HCT116 (cell line): Measurements from ENCODE around the gene A4GALT. TPM values are rescaled to one million over a fixed set of nuclear protein-coding genes. Genes with fewer than 3 reads are reported as not detected.

Experiments
- ATAC-seq: fragments of 200-7000 bp; cut with Tn5 transposase; 2 replicates; pipeline ENCODE4 v1.9.1; 2020; ENCODE audit warnings: mild to moderate bottlenecking, moderate library complexity
- Bru-seq: library from RNA; stranded (reverse); fragments of 400-500 nt; gene quantifications from one replicate; lab custom pipeline; 2021; lab: Mats Ljungman, UMichigan
- BruChase-seq, 2 experiments: library from RNA; stranded (reverse); fragments of 400-500 nt; gene quantifications; one replicate each; lab custom pipeline; 2021; lab: Mats Ljungman, UMichigan
- BruUV-seq: library from RNA; stranded (reverse); fragments of 400-500 nt; replicated peaks from 2 replicates; lab custom pipeline; 2021; lab: Mats Ljungman, UMichigan
- CTCF ChIA-PET: fragments of 300-600 bp; sonication (Branson Sonifier 250); formaldehyde crosslinking; loops from one replicate; lab custom pipeline; 2021; ENCODE audit warnings: antibody characterized with exemption; lab: Charles Lee
- POLR2A ChIA-PET: fragments of 300-600, 350-600 bp; sonication (Branson Sonifier 250); formaldehyde crosslinking; loops from one replicate; lab custom pipeline; 2021; ENCODE audit warnings: antibody characterized with exemption; lab: Charles Lee
- RAD21 ChIA-PET, 2 experiments: fragments of 300-600 bp; sonication (Branson Sonifier 250); formaldehyde crosslinking; loops; one replicate each; lab custom pipeline; 2023; ENCODE audit warnings: low total read pairs in 2 of 2; ENCODE audit not compliant: uncharacterized antibody in 2 of 2, unreplicated experiment in 2 of 2, low non-redundant PET in 1 of 2; lab: Charles Lee
- DNase-seq: peaks from one replicate; pipeline ENCODE4 v3.0.0-alpha.2; 2010; ENCODE audit warnings: low read depth, low spot score
- H2AFZ ChIP-seq: fragments of 200-600 bp; shearing (Covaris generic), sonication (generic); 2 replicates; pipeline ENCODE4 v1.6.1; 2017; ENCODE audit warnings: low read depth, mixed run types, mixed read lengths, antibody characterized with exemption, low read length; ENCODE audit not compliant: poor library complexity, severe bottlenecking
- H3K27ac ChIP-seq: 2 replicates; pipeline ENCODE4 v1.5.1; 2012; ENCODE audit warnings: low read depth, low read length
- H3K27me3 ChIP-seq: fragments of 200-600 bp; sonication (generic); 2 replicates; pipeline ENCODE4 v1.6.1; 2016; ENCODE audit warnings: mixed run types, low read length, mixed read lengths; ENCODE audit not compliant: insufficient read depth
- H3K36me3 ChIP-seq, 2 experiments: fragments of 200-500 bp in 1 of 2; fragments of 200-600 bp in 1 of 2; sonication (Bioruptor generic) in 1 of 2; sonication (generic) in 1 of 2; 2 replicates each; pipeline versions ENCODE4 v1.5.1 to v1.6.1; 2014 to 2016; ENCODE audit warnings: low read length in 2 of 2, inconsistent platforms in 1 of 2, mixed read lengths in 1 of 2, mixed run types in 1 of 2; ENCODE audit not compliant: insufficient read depth in 2 of 2, control insufficient read depth in 1 of 2
- H3K4me1 ChIP-seq, 2 experiments: fragments of 200-600 bp in 1 of 2; sonication (generic) in 1 of 2; 2 replicates each; pipeline versions ENCODE4 v1.5.1 to v1.6.1; 2012 to 2017; ENCODE audit warnings: low read length in 2 of 2, inconsistent platforms in 1 of 2, mild to moderate bottlenecking in 1 of 2, mixed read lengths in 1 of 2, mixed run types in 1 of 2, moderate library complexity in 1 of 2; ENCODE audit not compliant: insufficient read depth in 2 of 2, control insufficient read depth in 1 of 2
- H3K4me2 ChIP-seq: fragments of 200-600 bp; sonication (generic); 2 replicates; pipeline ENCODE4 v1.6.1; 2017; ENCODE audit warnings: mixed run types, low read length, mixed read lengths
- H3K4me3 ChIP-seq, 2 experiments: fragments of 200-600 bp in 1 of 2; sonication (generic) in 1 of 2; replicated peaks in 1 of 2; 2 replicates each; pipeline ENCODE4 v1.5.1; 2011 to 2016; ENCODE audit warnings: low read length in 2 of 2, control low read depth in 1 of 2, low read depth in 1 of 2, mild to moderate bottlenecking in 1 of 2, mixed read lengths in 1 of 2, mixed run types in 1 of 2
- H3K79me2 ChIP-seq: fragments of 200-600 bp; sonication (generic); 2 replicates; pipeline ENCODE4 v1.6.1; 2017; ENCODE audit warnings: mild to moderate bottlenecking, mixed run types, low read length, moderate library complexity, mixed read lengths; ENCODE audit not compliant: insufficient read depth
- H3K9ac ChIP-seq: fragments of 200-600 bp; sonication (generic); 2 replicates; pipeline ENCODE4 v1.6.1; 2016; ENCODE audit warnings: low read length, mixed read lengths
- H3K9me2 ChIP-seq: fragments of 200-600 bp; sonication (generic), shearing (Covaris generic); 2 replicates; pipeline ENCODE4 v1.6.1; 2017; ENCODE audit warnings: mixed run types, mild to moderate bottlenecking, moderate library complexity; ENCODE audit not compliant: insufficient read depth
- H3K9me3 ChIP-seq, 2 experiments: fragments of 200-500 bp in 1 of 2; fragments of 200-600 bp in 1 of 2; sonication (Bioruptor generic) in 1 of 2; sonication (generic) in 1 of 2; 2 replicates each; pipeline ENCODE4 v1.6.1; 2014 to 2017; ENCODE audit warnings: low read length in 2 of 2, mixed read lengths in 2 of 2, inconsistent platforms in 1 of 2, low read depth in 1 of 2, mild to moderate bottlenecking in 1 of 2, mixed run types in 1 of 2, moderate library complexity in 1 of 2; ENCODE audit not compliant: control insufficient read depth in 1 of 2, insufficient read depth in 1 of 2
- H4K20me1 ChIP-seq: fragments of 200-600 bp; sonication (generic), shearing (Covaris generic); 2 replicates; pipeline ENCODE4 v1.6.1; 2017; ENCODE audit warnings: mixed run types, mild to moderate bottlenecking, moderate library complexity; ENCODE audit not compliant: insufficient read depth
- CBX3 ChIP-seq: IDR thresholded peaks from 2 replicates; pipeline ENCODE4 v1.6.1; 2012; ENCODE audit warnings: low read depth
- CEBPB ChIP-seq: IDR thresholded peaks from 2 replicates; pipeline ENCODE4 v1.6.1; 2012; ENCODE audit warnings: low read depth
- CTCF ChIP-seq, 3 experiments: fragments of 200-600 bp in 1 of 3; sonication (generic) in 1 of 3; IDR thresholded peaks in 2 of 3; conservative IDR thresholded peaks in 1 of 3; 2 replicates each; pipeline ENCODE4 v1.5.1; 2012 to 2017; ENCODE audit warnings: low read depth in 2 of 3, low read length in 2 of 3, antibody characterized with exemption in 1 of 3, borderline replicate concordance in 1 of 3, control low read depth in 1 of 3, mild to moderate bottlenecking in 1 of 3, mixed read lengths in 1 of 3, mixed run types in 1 of 3, moderate library complexity in 1 of 3; ENCODE audit not compliant: insufficient read depth in 1 of 3
- ELF1 ChIP-seq: IDR thresholded peaks from 2 replicates; pipeline ENCODE4 v1.6.1; 2012; ENCODE audit warnings: low read depth, borderline replicate concordance
- EZH2 ChIP-seq: fragments of 200-600 bp; sonication (generic); IDR thresholded peaks from 2 replicates; pipeline ENCODE4 v1.6.1; 2017; ENCODE audit warnings: antibody characterized with exemption, mixed run types
- EZH2phosphoT487 ChIP-seq: fragments of 200-600 bp; IDR thresholded peaks from 2 replicates; pipeline ENCODE4 v1.6.1; 2018; ENCODE audit warnings: antibody characterized with exemption, borderline replicate concordance
- FOSL1 ChIP-seq: IDR thresholded peaks from 2 replicates; pipeline ENCODE4 v1.6.1; 2012; ENCODE audit warnings: low read depth
- MAX ChIP-seq: IDR thresholded peaks from 2 replicates; pipeline ENCODE4 v1.6.1; 2012
- POLR2AphosphoS5 ChIP-seq: IDR thresholded peaks from 2 replicates; pipeline ENCODE4 v1.6.1; 2011; ENCODE audit warnings: mild to moderate bottlenecking, low read depth, low read length, moderate library complexity
- RAD21 ChIP-seq: IDR thresholded peaks from 2 replicates; pipeline ENCODE4 v1.6.1; 2012; ENCODE audit warnings: low read depth, mild to moderate bottlenecking
- SIN3A ChIP-seq: IDR thresholded peaks from 2 replicates; pipeline ENCODE4 v1.6.1; 2012; ENCODE audit warnings: low read depth
- SP1 ChIP-seq: IDR thresholded peaks from 2 replicates; pipeline ENCODE4 v1.6.1; 2012; ENCODE audit warnings: low read depth
- ZFX ChIP-seq: fragments of 450-650 bp; IDR thresholded peaks from 2 replicates; pipeline ENCODE4 v1.6.1; 2017
- intact Hi-C: fragments of 100-400 bp; cut with micrococcal nuclease; formaldehyde crosslinking; loops from 2 replicates; pipeline ENCODE4 v1.10.0; 2022
- long read RNA-seq: library from polyadenylated mRNA; unstranded; transcript quantifications from one replicate; pipeline ENCODE4 v2.0.0, GENCODE V29; 2021; ENCODE audit not compliant: unreplicated experiment
- polyA plus RNA-seq: library from polyadenylated mRNA; unstranded; fragments of >200 nt; gene quantifications from 2 replicates; pipeline ENCODE4 v1.2.1, GENCODE V29; 2012; ENCODE audit warnings: missing spikeins
- total RNA-seq: library from RNA; stranded (reverse); gene quantifications from one replicate; pipeline ENCODE4 v1.2.1, GENCODE V29; 2021; ENCODE audit not compliant: unreplicated experiment
- TF ChIP-seq, protein P1 (sequence below): IDR thresholded peaks from 2 replicates; pipeline ENCODE4 v1.6.1; 2011; ENCODE audit warnings: mild to moderate bottlenecking, low read length, moderate library complexity; ENCODE audit not compliant: insufficient replicate concordance; ENCODE audit errors: extremely low read depth

A4GALT gene, protein sequence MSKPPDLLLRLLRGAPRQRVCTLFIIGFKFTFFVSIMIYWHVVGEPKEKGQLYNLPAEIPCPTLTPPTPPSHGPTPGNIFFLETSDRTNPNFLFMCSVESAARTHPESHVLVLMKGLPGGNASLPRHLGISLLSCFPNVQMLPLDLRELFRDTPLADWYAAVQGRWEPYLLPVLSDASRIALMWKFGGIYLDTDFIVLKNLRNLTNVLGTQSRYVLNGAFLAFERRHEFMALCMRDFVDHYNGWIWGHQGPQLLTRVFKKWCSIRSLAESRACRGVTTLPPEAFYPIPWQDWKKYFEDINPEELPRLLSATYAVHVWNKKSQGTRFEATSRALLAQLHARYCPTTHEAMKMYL
- total RNA-seq (16.0 TPM), Bru-seq, nascent RNA (percentile 50 among the genes with signal in this experiment), BruChase-seq, experiment 1, labeled RNA remaining after a 6-hour chase (percentile 52 among the genes with signal in this experiment), BruChase-seq, experiment 2, labeled RNA remaining after a 2-hour chase (percentile 60 among the genes with signal in this experiment)
- 14.2 and 14.3 TPM in 2 replicates for polyA plus RNA-seq
- long read RNA-seq, partial matches to known transcripts: 0 of 19 reads
- long read RNA-seq, other reads (novel, unspliced or antisense): 14 of 19 reads

GRCh38 chr22:42720263-42721044 is at the start of gene A4GALT:
Gene A4GALT (minus strand): TSS chr22:42720870. CDS start chr22:42693951, 26,919 bp downstream.
- Histone ChIP-seq H3K9ac (peak within 1 kb of the TSS; percentile 67), H3K4me1 (peaks cover 31 to 52% of the 10 kb centered on the region in 2 experiments), H3K79me2 (peaks cover 15% of the 10 kb centered on the region; the same call in 1 of the 2 replicates), H3K27me3 (no peaks in the 10 kb centered on the region), H3K9me3 (no peaks in the 10 kb centered on the region), H3K36me3 (no peaks in the 10 kb centered on the region), H3K27ac (peak within 1 kb of the TSS; percentile 68; the same call in 1 of the 2 replicates), H3K4me3 (peak within 1 kb of the TSS; percentile 64 to 79), H2AFZ (peak within 1 kb of the TSS; percentile 99), H4K20me1 (no peaks in the 10 kb centered on the region), H3K4me2 (peak within 1 kb of the TSS; percentile 99), H3K9me2 (no peaks in the 10 kb centered on the region)
- peak; percentile 82 for ATAC-seq
- DNase-seq: no peak
- no TSS peak for BruUV-seq
- intact Hi-C loops: no loop called here
- ChIA-PET CTCF (no interaction called here), POLR2A (no interaction called here), RAD21 (no interaction called here)
- no peak for TF ChIP-seq CBX3
- TF ChIP-seq POLR2AphosphoS5: peak; percentile 65
- no peak for TF ChIP-seq CTCF (IDR thresholded peaks at IDR 0.05 in 2 of 3, conservative IDR thresholded peaks at IDR 0.05 in 1 of 3; ENCODE audit: borderline replicate concordance in 1 of 3, insufficient read depth in 1 of 3, low read depth in 2 of 3, low read length in 2 of 3)
- TF ChIP-seq CEBPB: no peak
- TF ChIP-seq ZFX: peak; percentile 56; the same call in 1 of the 2 replicates
- no peak for TF ChIP-seq EZH2
- TF ChIP-seq MAX: no peak
- TF ChIP-seq ELF1: no peak
- TF ChIP-seq FOSL1: no peak
- no peak for TF ChIP-seq SP1
- TF ChIP-seq, protein P1, sequence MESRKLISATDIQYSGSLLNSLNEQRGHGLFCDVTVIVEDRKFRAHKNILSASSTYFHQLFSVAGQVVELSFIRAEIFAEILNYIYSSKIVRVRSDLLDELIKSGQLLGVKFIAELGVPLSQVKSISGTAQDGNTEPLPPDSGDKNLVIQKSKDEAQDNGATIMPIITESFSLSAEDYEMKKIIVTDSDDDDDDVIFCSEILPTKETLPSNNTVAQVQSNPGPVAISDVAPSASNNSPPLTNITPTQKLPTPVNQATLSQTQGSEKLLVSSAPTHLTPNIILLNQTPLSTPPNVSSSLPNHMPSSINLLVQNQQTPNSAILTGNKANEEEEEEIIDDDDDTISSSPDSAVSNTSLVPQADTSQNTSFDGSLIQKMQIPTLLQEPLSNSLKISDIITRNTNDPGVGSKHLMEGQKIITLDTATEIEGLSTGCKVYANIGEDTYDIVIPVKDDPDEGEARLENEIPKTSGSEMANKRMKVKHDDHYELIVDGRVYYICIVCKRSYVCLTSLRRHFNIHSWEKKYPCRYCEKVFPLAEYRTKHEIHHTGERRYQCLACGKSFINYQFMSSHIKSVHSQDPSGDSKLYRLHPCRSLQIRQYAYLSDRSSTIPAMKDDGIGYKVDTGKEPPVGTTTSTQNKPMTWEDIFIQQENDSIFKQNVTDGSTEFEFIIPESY: no peak
- TF ChIP-seq RAD21: no peak
- no peak for TF ChIP-seq EZH2phosphoT487
- TF ChIP-seq SIN3A: no peak
